Neural cell (in vitro differentiated cells): ENCODE results near the gene RPS3. TPM values are rescaled to one million over a fixed set of nuclear protein-coding genes. Genes with fewer than 3 reads are reported as not detected.

ENCODE experiments used
- H2AFZ ChIP-seq: fragments of 200-600, 300-800 bp; sonication (generic), shearing (Covaris generic); 2 replicates; pipeline ENCODE4 v1.6.0; 2014; ENCODE audit warnings: low read depth, mild to moderate bottlenecking, antibody characterized with exemption, low read length, moderate library complexity
- H3F3A ChIP-seq: fragments of 200-600 bp; shearing (Covaris generic); 2 replicates; pipeline ENCODE4 v1.6.1; 2016; ENCODE audit warnings: mild to moderate bottlenecking, moderate library complexity, mixed read lengths, antibody characterized with exemption, low read length; ENCODE audit not compliant: insufficient read depth, poor library complexity, severe bottlenecking
- H3K27ac ChIP-seq: fragments of 200-600, 300-800 bp; sonication (generic), shearing (Covaris generic); 2 replicates; pipeline ENCODE4 v1.5.1; 2014; ENCODE audit warnings: mild to moderate bottlenecking, low read length, moderate library complexity
- H3K27me3 ChIP-seq: fragments of 300-800, 200-600 bp; sonication (generic), shearing (Covaris generic); 2 replicates; pipeline ENCODE4 v1.6.0; 2014; ENCODE audit warnings: mild to moderate bottlenecking, low read depth, low read length, moderate library complexity; ENCODE audit not compliant: insufficient read depth
- H3K36me3 ChIP-seq: fragments of 300-800, 200-600 bp; sonication (generic), shearing (Covaris generic); 2 replicates; pipeline ENCODE4 v1.5.1; 2014; ENCODE audit warnings: mild to moderate bottlenecking, antibody characterized with exemption, low read length, moderate library complexity; ENCODE audit not compliant: insufficient read depth
- H3K4me2 ChIP-seq: fragments of 300-800, 200-600 bp; sonication (generic), shearing (Covaris generic); 2 replicates; pipeline ENCODE4 v1.6.0; 2014; ENCODE audit warnings: mild to moderate bottlenecking, low read length
- H3K4me3 ChIP-seq: fragments of 300-800, 200-600 bp; sonication (generic), shearing (Covaris generic); 2 replicates; pipeline ENCODE4 v1.5.1; 2014; ENCODE audit warnings: mild to moderate bottlenecking, low read length, moderate library complexity
- H3K79me2 ChIP-seq: fragments of 200-600 bp; shearing (Covaris generic); replicated peaks from 2 replicates; pipeline ENCODE4 v1.6.0; 2014; ENCODE audit warnings: mild to moderate bottlenecking, low read length, moderate library complexity; ENCODE audit not compliant: insufficient read depth
- H3K9ac ChIP-seq: fragments of 300-800, 200-600 bp; sonication (generic), shearing (Covaris generic); 2 replicates; pipeline ENCODE4 v1.6.1; 2016; ENCODE audit warnings: mild to moderate bottlenecking, low read length, mixed read lengths
- H3K9me2 ChIP-seq: fragments of 200-600 bp; shearing (Covaris generic); 2 replicates; pipeline ENCODE4 v1.6.1; 2016; ENCODE audit warnings: mild to moderate bottlenecking, low read length, mixed read lengths; ENCODE audit not compliant: insufficient read depth
- H3K9me3 ChIP-seq: fragments of 200-600, 300-800 bp; sonication (generic), shearing (Covaris generic); 2 replicates; pipeline ENCODE4 v1.6.1; 2016; ENCODE audit warnings: mild to moderate bottlenecking, mixed run types, low read length, moderate library complexity, mixed read lengths
- H4K20me1 ChIP-seq: fragments of 200-600 bp; shearing (Covaris generic); 2 replicates; pipeline ENCODE4 v1.6.1; 2016; ENCODE audit warnings: mild to moderate bottlenecking, mixed run types; ENCODE audit not compliant: insufficient read depth
- EP300 ChIP-seq: fragments of 450-650 bp; conservative IDR thresholded peaks from 2 replicates; pipeline ENCODE4 v1.6.1; 2014; ENCODE audit warnings: antibody characterized with exemption, mild to moderate bottlenecking, moderate library complexity; ENCODE audit not compliant: poor library complexity, severe bottlenecking
- EZH2 ChIP-seq: fragments of 200-600, 300-800 bp; shearing (Covaris generic), sonication (generic); IDR thresholded peaks from 2 replicates; pipeline ENCODE4 v1.6.1; 2014; ENCODE audit warnings: antibody characterized with exemption, low read length, borderline replicate concordance, mild to moderate bottlenecking; ENCODE audit not compliant: insufficient read depth, poor library complexity, severe bottlenecking
- MXI1 ChIP-seq: fragments of 450-650 bp; conservative IDR thresholded peaks from 2 replicates; pipeline ENCODE4 v1.6.1; 2014; ENCODE audit warnings: antibody characterized with exemption, mild to moderate bottlenecking; ENCODE audit not compliant: poor library complexity, severe bottlenecking
- POLR2AphosphoS5 ChIP-seq: IDR thresholded peaks from 2 replicates; pipeline ENCODE4 v1.6.1; 2012
- RAD21 ChIP-seq: fragments of 450-650 bp; conservative IDR thresholded peaks from 2 replicates; pipeline ENCODE4 v1.6.1; 2014; ENCODE audit warnings: antibody characterized with exemption, mild to moderate bottlenecking, moderate library complexity
- SMC3 ChIP-seq: fragments of 450-650 bp; conservative IDR thresholded peaks from 2 replicates; pipeline ENCODE4 v1.6.1; 2014; ENCODE audit warnings: antibody characterized with exemption, mild to moderate bottlenecking, moderate library complexity; ENCODE audit not compliant: poor library complexity
- polyA plus RNA-seq: library from polyadenylated mRNA; depleted of rRNA; stranded (reverse); fragments of >200 nt; gene quantifications from 2 replicates; pipeline ENCODE4 v1.2.3, GENCODE V29; 2014
- TF ChIP-seq, protein P1 (sequence below): IDR thresholded peaks from 2 replicates; pipeline ENCODE4 v1.6.1; 2012; ENCODE audit warnings: borderline replicate concordance
- TF ChIP-seq, protein P2 (sequence below): fragments of 450-650 bp; IDR thresholded peaks from 2 replicates; pipeline ENCODE4 v1.5.1; 2014; ENCODE audit warnings: antibody characterized with exemption, mild to moderate bottlenecking, moderate library complexity; ENCODE audit not compliant: poor library complexity, severe bottlenecking

Gene RPS3
- polyA plus RNA-seq, 1 donor from 2014 or later: 1,440 TPM

DNA sequence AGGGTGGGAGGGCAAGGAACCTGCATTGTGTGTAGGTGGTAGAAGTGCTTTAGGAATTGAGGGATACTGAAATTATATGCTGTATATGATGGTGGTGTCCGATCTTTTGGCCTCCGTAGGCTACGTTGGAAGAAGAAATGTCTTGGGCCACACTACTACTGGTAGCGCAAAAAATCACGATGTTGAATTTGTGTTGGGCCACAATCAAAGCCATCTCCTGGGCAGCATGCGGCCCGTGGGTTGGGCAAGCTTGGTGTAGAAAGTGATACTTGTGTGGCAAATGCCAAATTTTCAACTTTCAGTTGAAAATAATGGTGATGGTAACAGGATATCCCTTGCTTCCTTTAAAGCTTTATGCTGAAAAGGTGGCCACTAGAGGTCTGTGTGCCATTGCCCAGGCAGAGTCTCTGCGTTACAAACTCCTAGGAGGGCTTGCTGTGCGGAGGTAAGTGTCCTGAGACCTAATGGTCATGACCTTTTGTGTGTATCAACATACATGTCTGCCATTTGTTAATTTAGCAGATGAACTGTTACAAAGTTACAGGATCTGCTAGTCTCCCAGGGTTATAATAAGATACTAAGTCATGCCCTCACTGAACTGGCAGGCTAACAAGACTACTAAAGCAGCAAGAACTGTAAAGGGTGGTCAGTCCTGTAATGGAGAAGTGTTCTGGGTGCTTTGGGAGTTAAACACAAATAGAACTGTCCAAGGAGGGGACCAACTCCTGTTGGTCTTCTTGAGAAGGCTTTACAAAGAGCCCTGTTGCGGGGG is 2.9 kb downstream of the RPS3 start:
- Histone ChIP-seq H3F3A (no peaks in the 10 kb centered on the region), H2AFZ (no peak overlapping the region), H3K27ac (no peak overlapping the region), H3K9me2 (no peaks in the 10 kb centered on the region), H3K79me2 (peaks cover 49% of the 10 kb centered on the region), H4K20me1 (peaks cover 8% of the 10 kb centered on the region), H3K9ac (no peak overlapping the region), H3K4me3 (peak overlapping the region; percentile 85), H3K9me3 (no peaks in the 10 kb centered on the region), H3K4me2 (peak overlapping the region; percentile 93), H3K27me3 (no peaks in the 10 kb centered on the region), H3K36me3 (peaks cover 15% of the 10 kb centered on the region)
- no peak for TF ChIP-seq SMC3
- TF ChIP-seq, protein P1, sequence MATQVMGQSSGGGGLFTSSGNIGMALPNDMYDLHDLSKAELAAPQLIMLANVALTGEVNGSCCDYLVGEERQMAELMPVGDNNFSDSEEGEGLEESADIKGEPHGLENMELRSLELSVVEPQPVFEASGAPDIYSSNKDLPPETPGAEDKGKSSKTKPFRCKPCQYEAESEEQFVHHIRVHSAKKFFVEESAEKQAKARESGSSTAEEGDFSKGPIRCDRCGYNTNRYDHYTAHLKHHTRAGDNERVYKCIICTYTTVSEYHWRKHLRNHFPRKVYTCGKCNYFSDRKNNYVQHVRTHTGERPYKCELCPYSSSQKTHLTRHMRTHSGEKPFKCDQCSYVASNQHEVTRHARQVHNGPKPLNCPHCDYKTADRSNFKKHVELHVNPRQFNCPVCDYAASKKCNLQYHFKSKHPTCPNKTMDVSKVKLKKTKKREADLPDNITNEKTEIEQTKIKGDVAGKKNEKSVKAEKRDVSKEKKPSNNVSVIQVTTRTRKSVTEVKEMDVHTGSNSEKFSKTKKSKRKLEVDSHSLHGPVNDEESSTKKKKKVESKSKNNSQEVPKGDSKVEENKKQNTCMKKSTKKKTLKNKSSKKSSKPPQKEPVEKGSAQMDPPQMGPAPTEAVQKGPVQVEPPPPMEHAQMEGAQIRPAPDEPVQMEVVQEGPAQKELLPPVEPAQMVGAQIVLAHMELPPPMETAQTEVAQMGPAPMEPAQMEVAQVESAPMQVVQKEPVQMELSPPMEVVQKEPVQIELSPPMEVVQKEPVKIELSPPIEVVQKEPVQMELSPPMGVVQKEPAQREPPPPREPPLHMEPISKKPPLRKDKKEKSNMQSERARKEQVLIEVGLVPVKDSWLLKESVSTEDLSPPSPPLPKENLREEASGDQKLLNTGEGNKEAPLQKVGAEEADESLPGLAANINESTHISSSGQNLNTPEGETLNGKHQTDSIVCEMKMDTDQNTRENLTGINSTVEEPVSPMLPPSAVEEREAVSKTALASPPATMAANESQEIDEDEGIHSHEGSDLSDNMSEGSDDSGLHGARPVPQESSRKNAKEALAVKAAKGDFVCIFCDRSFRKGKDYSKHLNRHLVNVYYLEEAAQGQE: no peak
- no peak for TF ChIP-seq POLR2AphosphoS5

DNA sequence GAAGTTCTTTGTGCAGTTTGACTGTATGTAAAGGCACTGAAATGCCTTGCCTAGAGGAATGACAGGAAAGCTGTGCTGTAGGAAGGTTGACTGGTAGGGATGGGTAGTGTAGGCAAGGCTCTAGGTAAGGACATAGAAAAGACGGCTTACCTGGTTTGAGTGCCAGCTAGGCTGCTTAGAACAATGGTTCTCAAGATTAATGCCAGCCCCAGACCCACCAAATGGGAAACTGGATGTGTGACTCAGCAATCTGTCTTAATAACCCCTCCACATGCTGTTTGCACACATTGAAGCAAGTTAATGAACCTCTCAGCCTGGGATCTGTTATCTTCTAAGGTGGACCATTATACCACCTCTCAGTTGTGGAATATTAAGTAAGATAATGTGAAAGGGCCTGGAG is 3.7 kb downstream of the RPS3 start:
- Histone ChIP-seq H3K79me2 (peaks cover 50% of the 10 kb centered on the region), H3K4me3 (no peak overlapping the region), H3K4me2 (no peak overlapping the region), H3F3A (no peaks in the 10 kb centered on the region), H3K27me3 (no peaks in the 10 kb centered on the region), H3K27ac (no peak overlapping the region), H3K36me3 (peaks cover 15% of the 10 kb centered on the region), H4K20me1 (peaks cover 8% of the 10 kb centered on the region), H2AFZ (no peak overlapping the region), H3K9me2 (no peaks in the 10 kb centered on the region), H3K9me3 (no peaks in the 10 kb centered on the region), H3K9ac (no peak overlapping the region)
- TF ChIP-seq EP300: no peak

DNA sequence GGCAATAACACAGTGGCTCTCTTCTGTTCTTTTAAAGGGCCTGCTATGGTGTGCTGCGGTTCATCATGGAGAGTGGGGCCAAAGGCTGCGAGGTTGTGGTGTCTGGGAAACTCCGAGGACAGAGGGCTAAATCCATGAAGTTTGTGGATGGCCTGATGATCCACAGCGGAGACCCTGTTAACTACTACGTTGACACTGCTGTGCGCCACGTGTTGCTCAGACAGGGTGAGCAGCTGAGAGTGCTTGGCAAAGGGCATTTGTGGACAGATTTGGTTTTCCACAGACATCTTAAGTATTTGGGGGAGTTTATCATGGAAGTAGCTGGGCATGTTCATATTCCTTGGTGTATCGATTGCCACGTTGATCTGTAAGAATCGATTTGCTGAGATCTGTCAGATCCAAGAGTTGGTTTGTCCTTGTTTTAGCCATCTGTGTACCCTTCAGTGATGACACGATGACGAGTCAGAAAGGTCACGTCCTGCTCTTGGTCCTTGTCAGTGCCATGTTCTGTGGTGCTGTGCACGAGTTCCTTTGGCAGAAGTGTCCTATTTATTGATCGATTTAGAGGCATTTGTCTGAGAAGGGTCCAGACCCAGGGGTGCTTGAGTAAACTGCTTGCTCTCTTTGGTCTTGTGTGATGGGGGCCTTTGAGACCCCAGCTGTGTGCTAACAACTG is 4.8 kb downstream of the RPS3 start:
- Histone ChIP-seq H3K27ac (no peak overlapping the region), H3K4me3 (no peak overlapping the region), H3K27me3 (no peaks in the 10 kb centered on the region), H3K9me2 (no peaks in the 10 kb centered on the region), H3K9ac (no peak overlapping the region), H2AFZ (no peak overlapping the region), H3K4me2 (no peak overlapping the region), H4K20me1 (peaks cover 8% of the 10 kb centered on the region), H3F3A (no peaks in the 10 kb centered on the region), H3K79me2 (peaks cover 53% of the 10 kb centered on the region), H3K9me3 (no peaks in the 10 kb centered on the region), H3K36me3 (peaks cover 15% of the 10 kb centered on the region)
- TF ChIP-seq RAD21: no peak
- no peak for TF ChIP-seq EP300
- TF ChIP-seq EZH2: no peak
- TF ChIP-seq, protein P2, sequence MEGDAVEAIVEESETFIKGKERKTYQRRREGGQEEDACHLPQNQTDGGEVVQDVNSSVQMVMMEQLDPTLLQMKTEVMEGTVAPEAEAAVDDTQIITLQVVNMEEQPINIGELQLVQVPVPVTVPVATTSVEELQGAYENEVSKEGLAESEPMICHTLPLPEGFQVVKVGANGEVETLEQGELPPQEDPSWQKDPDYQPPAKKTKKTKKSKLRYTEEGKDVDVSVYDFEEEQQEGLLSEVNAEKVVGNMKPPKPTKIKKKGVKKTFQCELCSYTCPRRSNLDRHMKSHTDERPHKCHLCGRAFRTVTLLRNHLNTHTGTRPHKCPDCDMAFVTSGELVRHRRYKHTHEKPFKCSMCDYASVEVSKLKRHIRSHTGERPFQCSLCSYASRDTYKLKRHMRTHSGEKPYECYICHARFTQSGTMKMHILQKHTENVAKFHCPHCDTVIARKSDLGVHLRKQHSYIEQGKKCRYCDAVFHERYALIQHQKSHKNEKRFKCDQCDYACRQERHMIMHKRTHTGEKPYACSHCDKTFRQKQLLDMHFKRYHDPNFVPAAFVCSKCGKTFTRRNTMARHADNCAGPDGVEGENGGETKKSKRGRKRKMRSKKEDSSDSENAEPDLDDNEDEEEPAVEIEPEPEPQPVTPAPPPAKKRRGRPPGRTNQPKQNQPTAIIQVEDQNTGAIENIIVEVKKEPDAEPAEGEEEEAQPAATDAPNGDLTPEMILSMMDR: no peak
- no peak for TF ChIP-seq MXI1
- TF ChIP-seq, protein P1: no peak
- TF ChIP-seq POLR2AphosphoS5: no peak
